A673 (cell line): ENCODE data around the gene PCTP.

Source experiments
- CTCF ChIP-seq: fragments of 300-800, 200-600 bp; sonication (generic); conservative IDR thresholded peaks from 2 replicates; pipeline ENCODE4 v1.5.1; 2017; ENCODE audit warnings: low read depth, mild to moderate bottlenecking, antibody characterized with exemption, low read length, moderate library complexity, mixed read lengths
- EZH2 ChIP-seq: fragments of 200-600 bp; sonication (generic); IDR thresholded peaks from 2 replicates; pipeline ENCODE4 v1.6.1; 2017; ENCODE audit warnings: borderline replicate concordance, low read depth, mild to moderate bottlenecking, mixed read lengths, antibody characterized with exemption, low read length; ENCODE audit not compliant: poor library complexity, severe bottlenecking

- TF ChIP-seq CTCF (no peak), EZH2 (no peak)
Observed at GRCh38 chr17:55727275-55727674, 23.6 kb upstream of the PCTP start.
